ENCODE results near the gene ATP4A. TPM values are rescaled to one million over a fixed set of nuclear protein-coding genes. Genes with fewer than 3 reads are reported as not detected.

ATP4A gene
- total RNA-seq, 2 donors from 2014 or later: not detected

DNA sequence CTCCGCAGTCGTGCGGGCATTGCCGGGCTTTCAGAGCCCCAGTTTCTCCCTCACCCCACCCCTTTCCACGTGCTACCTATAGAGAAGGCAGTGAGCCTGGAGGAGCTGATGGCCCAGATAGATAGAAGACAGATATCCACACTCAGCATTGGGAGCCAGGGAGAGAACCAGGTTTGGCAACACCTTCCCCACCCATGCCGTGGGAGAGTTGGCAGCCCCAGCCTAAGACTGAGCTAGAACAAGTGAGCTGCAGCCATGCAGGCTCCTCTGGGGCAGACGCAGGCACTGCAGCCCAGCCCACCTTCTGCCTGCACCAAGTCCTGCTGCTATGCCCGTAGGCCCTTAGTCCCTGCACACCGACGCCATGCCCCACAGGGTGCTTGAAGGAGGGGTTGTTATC is 62.8 kb downstream of the ATP4A start:
- no peak overlapping the region for H3K27ac Mint-ChIP-seq

More for the DNA sequence above, 62.8 kb downstream of the ATP4A start:
- H3K4me3 Mint-ChIP-seq: no peak overlapping the region
- H3K36me3 Mint-ChIP-seq: no peaks in the 10 kb centered on the region
- no peaks in the 10 kb centered on the region for H3K9me3 Mint-ChIP-seq
- DNase-seq (ENCODE audit: low spot score) (no peak), ATAC-seq (no peak)
- H3K4me1 Mint-ChIP-seq (ENCODE audit: low read depth in 2 of 2): peaks cover 0 to under 1% of the 10 kb centered on the region in 2 donors
- H3K27me3 Mint-ChIP-seq: peaks cover 0 to 3% of the 10 kb centered on the region in 2 donors

Other genes starting within 250 kb of the ATP4A start
- 10 to 100 TPM in 1 of 2 donors, 1 to 10 TPM in 1; 1.1 to 15.0 TPM for gene CD22, start 234.5 kb downstream of the ATP4A start, total RNA-seq
- under 1 TPM; 0.19 to 0.36 TPM for gene FFAR1, start 215.8 kb downstream of the ATP4A start, total RNA-seq
- under 1 TPM in 1 of 2 donors, not detected in 1; 0.62 TPM for gene FFAR3, start 205.2 kb downstream of the ATP4A start, total RNA-seq
- under 1 TPM in 1 of 2 donors, not detected in 1; 0.56 TPM for gene GPR42, start 192.6 kb downstream of the ATP4A start, total RNA-seq
- gene FFAR2, start 115.4 kb downstream of the ATP4A start, total RNA-seq: not detected
- not detected for gene KRTDAP, start 73.2 kb downstream of the ATP4A start, total RNA-seq
- gene DMKN, start 50.0 kb downstream of the ATP4A start, total RNA-seq: 1 to 10 TPM in 1 of 2 donors, not detected in 1; 1.8 TPM
- gene SBSN, start 35.3 kb downstream of the ATP4A start, total RNA-seq: not detected
- not detected for gene GAPDHS, start 30.2 kb downstream of the ATP4A start, total RNA-seq
- 10 to 100 TPM; 25.3 to 34.4 TPM for gene TMEM147, start 18.0 kb downstream of the ATP4A start, total RNA-seq
- not detected for gene PMIS2, start 22.5 kb upstream of the ATP4A start, total RNA-seq
- gene HAUS5, start 49.1 kb upstream of the ATP4A start, total RNA-seq: 10 to 100 TPM; 29.2 to 55.0 TPM
- 100 to 1,000 TPM; 109 to 110 TPM for gene RBM42, start 65.4 kb upstream of the ATP4A start, total RNA-seq
- 1 to 10 TPM in 1 of 2 donors, under 1 TPM in 1; 0.39 to 1.2 TPM for gene ETV2, start 78.1 kb upstream of the ATP4A start, total RNA-seq
- gene COX6B1, start 84.7 kb upstream of the ATP4A start, total RNA-seq: 100 to 1,000 TPM; 363 to 400 TPM
- gene UPK1A, start 102.9 kb upstream of the ATP4A start, total RNA-seq: under 1 TPM; 0.38 to 0.70 TPM
- gene ZBTB32, start 140.9 kb upstream of the ATP4A start, total RNA-seq: 100 to 1,000 TPM; 191 to 295 TPM
- 100 to 1,000 TPM in 1 of 2 donors, 10 to 100 TPM in 1; 80.1 to 137 TPM for gene KMT2B, start 154.3 kb upstream of the ATP4A start, total RNA-seq
- gene IGFLR1, start 178.8 kb upstream of the ATP4A start, total RNA-seq: 100 to 1,000 TPM in 1 of 2 donors, 10 to 100 TPM in 1; 80.4 to 193 TPM
- 10 to 100 TPM; 17.0 to 19.1 TPM for gene U2AF1L4, start 181.8 kb upstream of the ATP4A start, total RNA-seq
- 10 to 100 TPM; 66.4 to 84.2 TPM for gene PSENEN, start 182.0 kb upstream of the ATP4A start, total RNA-seq
- 10 to 100 TPM in 1 of 2 donors, 1 to 10 TPM in 1; 9.6 to 24.7 TPM for gene LIN37, start 184.9 kb upstream of the ATP4A start, total RNA-seq
- gene HSPB6, start 193.4 kb upstream of the ATP4A start, total RNA-seq: not detected
- 10 to 100 TPM; 36.2 to 53.8 TPM for gene PROSER3, start 194.5 kb upstream of the ATP4A start, total RNA-seq
- 10 to 100 TPM; 31.5 to 45.0 TPM for gene ARHGAP33, start 211.9 kb upstream of the ATP4A start, total RNA-seq
- not detected for gene PRODH2, start 249.2 kb upstream of the ATP4A start, total RNA-seq